WTC11 (cell line): ENCODE results near the gene CIB2.

Experiments
- ATF1 ChIP-seq: sonication (generic); formaldehyde crosslinking; IDR thresholded peaks from 2 replicates; pipeline ENCODE4 v1.8.1; 2023; ENCODE audit warnings: mild to moderate bottlenecking, moderate library complexity, missing genetic modification reagents
- CTCF ChIP-seq: fragments of 200-600 bp; IDR thresholded peaks from 2 replicates; pipeline ENCODE4 v1.8.0; 2022; ENCODE audit warnings: antibody characterized with exemption
- ELF4 ChIP-seq: sonication (generic); formaldehyde crosslinking; IDR thresholded peaks from 2 replicates; pipeline ENCODE4 v1.8.1; 2022; ENCODE audit warnings: low read depth, mild to moderate bottlenecking, moderate library complexity, missing genetic modification reagents
- FOXK1 ChIP-seq: sonication (generic); formaldehyde crosslinking; IDR thresholded peaks from 2 replicates; pipeline ENCODE4 v1.8.0; 2022; ENCODE audit warnings: mild to moderate bottlenecking, moderate library complexity, missing genetic modification reagents
- HMGA2 ChIP-seq: fragments of 250-450 bp; sonication (Bioruptor Pico); IDR thresholded peaks from 2 replicates; pipeline ENCODE4 v1.4.0; 2021; ENCODE audit warnings: mild to moderate bottlenecking, moderate library complexity
- IRF2 ChIP-seq: sonication (generic); formaldehyde crosslinking; IDR thresholded peaks from 2 replicates; pipeline ENCODE4 v1.8.0; 2022; ENCODE audit warnings: low read depth, missing genetic modification reagents, borderline replicate concordance
- NFYB ChIP-seq: sonication (generic); formaldehyde crosslinking; conservative IDR thresholded peaks from 2 replicates; pipeline ENCODE4 v1.8.0; 2022; ENCODE audit warnings: low read depth, missing genetic modification reagents
- TCF7 ChIP-seq: sonication (generic); formaldehyde crosslinking; IDR thresholded peaks from 2 replicates; pipeline ENCODE4 v1.8.0; 2022; ENCODE audit warnings: mild to moderate bottlenecking, low read depth, missing genetic modification reagents, moderate library complexity
- USF1 ChIP-seq: sonication (generic); formaldehyde crosslinking; IDR thresholded peaks from 2 replicates; pipeline ENCODE4 v1.8.0; 2022; ENCODE audit warnings: mild to moderate bottlenecking, missing genetic modification reagents
- ZBTB21 ChIP-seq: sonication (generic); formaldehyde crosslinking; IDR thresholded peaks from 2 replicates; pipeline ENCODE4 v1.8.1; 2023; ENCODE audit warnings: mild to moderate bottlenecking, missing genetic modification reagents, borderline replicate concordance
- ZNF121 ChIP-seq: sonication (generic); formaldehyde crosslinking; IDR thresholded peaks from 2 replicates; pipeline ENCODE4 v1.8.0; 2023; ENCODE audit warnings: missing genetic modification reagents
- ZNF263 ChIP-seq: sonication (generic); formaldehyde crosslinking; IDR thresholded peaks from 2 replicates; pipeline ENCODE4 v1.8.1; 2022; ENCODE audit warnings: low read depth, mild to moderate bottlenecking, moderate library complexity, missing genetic modification reagents
- TF ChIP-seq, protein P1 (sequence below): sonication (generic); formaldehyde crosslinking; IDR thresholded peaks from 2 replicates; pipeline ENCODE4 v1.8.0; 2022; ENCODE audit warnings: mild to moderate bottlenecking, missing genetic modification reagents

GRCh38 chr15:78178064-78178463, 46.8 kb upstream of the CIB2 start:
- no peak for TF ChIP-seq CTCF
- TF ChIP-seq, protein P1, sequence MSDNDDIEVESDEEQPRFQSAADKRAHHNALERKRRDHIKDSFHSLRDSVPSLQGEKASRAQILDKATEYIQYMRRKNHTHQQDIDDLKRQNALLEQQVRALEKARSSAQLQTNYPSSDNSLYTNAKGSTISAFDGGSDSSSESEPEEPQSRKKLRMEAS (CRISPR knock-in tag): no peak
- no peak for TF ChIP-seq TCF7 (CRISPR knock-in tag)
- no peak for TF ChIP-seq HMGA2 (CRISPR knock-in tag)
- no peak for TF ChIP-seq NFYB (CRISPR knock-in tag)
- TF ChIP-seq USF1 (CRISPR knock-in tag): no peak
- no peak for TF ChIP-seq FOXK1 (CRISPR knock-in tag)
- TF ChIP-seq ZNF121: no peak
- no peak for TF ChIP-seq ZNF263 (CRISPR knock-in tag)
- TF ChIP-seq ZBTB21 (CRISPR knock-in tag): no peak
- no peak for TF ChIP-seq ELF4 (CRISPR knock-in tag)
- no peak for TF ChIP-seq IRF2 (CRISPR knock-in tag)
- TF ChIP-seq ATF1 (CRISPR knock-in tag): no peak
